NCI-H2029 treated with DMSO at 0.1 percent for 48 hours (cell line): Measurements from ENCODE around the gene IL22RA1.
A peak's percentile ranks its signal among the peaks of the same experiment; 100 is the strongest.

Source experiments
- DNase-seq: peaks from one replicate; lab custom pipeline; 2025; lab: John Stamatoyannopoulos, UW

Gene IL22RA1

GRCh38 chr1:24142546-24143534, at the start of gene IL22RA1:
TSS of gene IL22RA1 (minus strand) at chr1:24143140. CDS start at chr1:24143082, 58 bp downstream.
- no peak for DNase-seq

- no peak for DNase-seq
Measured at GRCh38 chr1:24191860-24192259, 48.9 kb upstream of the IL22RA1 start.

- DNase-seq, result no peak
Measured at GRCh38 chr1:24190983-24191461, 48.1 kb upstream of the IL22RA1 start.

- DNase-seq, result no peak
Measured at GRCh38 chr1:24189528-24189927, 46.6 kb upstream of the IL22RA1 start.

GRCh38 chr1:24186993-24187790, 44.3 kb upstream of the IL22RA1 start, which contains the start of gene IFNLR1:
TSS of gene IFNLR1 (minus strand) at chr1:24187289. CDS start at chr1:24187248, 41 bp downstream.
- no peak for DNase-seq

- no peak for DNase-seq
Measured at GRCh38 chr1:24186711-24186992, 43.7 kb upstream of the IL22RA1 start.

GRCh38 chr1:24186031-24186710, 43.2 kb upstream of the IL22RA1 start:
- DNase-seq, result no peak

GRCh38 chr1:24185076-24185475, 42.1 kb upstream of the IL22RA1 start:
- DNase-seq, result no peak

GRCh38 chr1:24182061-24182460, 39.1 kb upstream of the IL22RA1 start:
- DNase-seq, result no peak

- peak; percentile 54 for DNase-seq
Measured at GRCh38 chr1:24181619-24182018, 38.7 kb upstream of the IL22RA1 start.

GRCh38 chr1:24180676-24181075, 37.7 kb upstream of the IL22RA1 start:
- no peak for DNase-seq

GRCh38 chr1:24179251-24179840, 36.4 kb upstream of the IL22RA1 start:
- DNase-seq, result no peak

- DNase-seq, result no peak
Measured at GRCh38 chr1:24178407-24178806, 35.5 kb upstream of the IL22RA1 start.

- DNase-seq, result no peak
Measured at GRCh38 chr1:24177161-24177560, 34.2 kb upstream of the IL22RA1 start.

GRCh38 chr1:24175033-24175755, 32.3 kb upstream of the IL22RA1 start:
- no peak for DNase-seq

GRCh38 chr1:24173638-24174575, 31.0 kb upstream of the IL22RA1 start:
- DNase-seq, result no peak

GRCh38 chr1:24172598-24172997, 29.7 kb upstream of the IL22RA1 start:
- no peak for DNase-seq

- no peak for DNase-seq
Measured at GRCh38 chr1:24169286-24169685, 26.3 kb upstream of the IL22RA1 start.

GRCh38 chr1:24168245-24168644, 25.3 kb upstream of the IL22RA1 start:
- no peak for DNase-seq

GRCh38 chr1:24167008-24167407, 24.1 kb upstream of the IL22RA1 start:
- no peak for DNase-seq
